ENCODE data around the gene MT1B.
A peak's percentile ranks its signal among the peaks of the same experiment; 100 is the strongest.

The MT1B gene

DNA sequence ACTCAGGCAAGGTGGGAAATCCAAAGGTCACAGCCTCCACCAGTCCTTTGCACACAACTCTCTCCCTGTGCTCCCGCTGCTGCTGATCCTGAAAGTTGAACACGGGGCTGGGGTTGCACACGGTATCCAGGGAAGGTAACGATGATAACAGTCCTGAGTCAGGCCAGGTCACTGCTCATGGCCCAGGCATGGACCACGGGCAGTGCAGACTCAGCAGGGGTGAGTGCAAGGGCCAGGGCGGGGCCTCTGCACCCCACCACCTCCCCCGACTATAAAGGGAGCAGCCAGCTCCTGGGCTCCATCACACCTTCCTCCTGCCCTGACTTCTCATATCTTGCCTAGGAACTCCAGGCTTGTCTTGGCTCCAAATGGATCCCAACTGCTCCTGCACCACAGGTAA is at the start of gene MT1B:
MT1B (plus strand) TSS at position 301 of the 400 bp plus-strand sequence; CDS start at position 369, 68 bp downstream.
- DNase-seq, result no peak
- intact Hi-C loops (cut with DNase I), result no loop called here

- intact Hi-C loops (cut with DNase I), result loop anchor here (1.0 to 10.0 kb wide), 2 partner anchors 99 to 159 kb away; no protein-coding TSS in a partner anchor
- peak in 5 of 10 donors; percentile 45 to 87 (median 51) for DNase-seq
These were observed 48.1 kb upstream of the MT1B start for GRCh38 chr16:56603589-56603988.

DNA sequence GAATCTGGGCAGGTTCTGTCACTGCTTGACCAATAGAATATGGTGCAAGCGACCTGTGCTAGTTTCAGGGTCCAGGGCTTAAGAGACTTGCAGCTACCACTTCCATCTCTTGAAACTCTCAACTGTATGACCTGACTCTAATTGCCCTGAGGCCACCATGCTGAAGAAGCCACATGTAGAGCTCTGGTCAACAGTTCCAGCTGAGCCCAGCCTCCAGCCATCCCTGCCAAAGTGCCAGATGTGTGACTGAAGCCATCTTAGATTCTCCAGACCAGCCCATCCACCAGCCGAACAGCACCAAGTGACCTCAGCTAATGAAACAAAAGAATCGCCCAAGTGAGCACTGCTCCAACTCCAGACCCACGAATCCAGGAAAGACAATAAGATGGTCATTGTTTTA is 46.7 kb upstream of the MT1B start:
- no peak for DNase-seq
- intact Hi-C loops (cut with DNase I), result loop anchor here (10.0 kb wide), 1 partner anchor 160 kb away; no protein-coding TSS in a partner anchor

- intact Hi-C loops (cut with DNase I), result loop anchor here (10.0 kb wide), 1 partner anchor 161 kb away; no protein-coding TSS in a partner anchor
- DNase-seq, result no peak
These were observed 46.2 kb upstream of the MT1B start for GRCh38 chr16:56605475-56605874.

DNA sequence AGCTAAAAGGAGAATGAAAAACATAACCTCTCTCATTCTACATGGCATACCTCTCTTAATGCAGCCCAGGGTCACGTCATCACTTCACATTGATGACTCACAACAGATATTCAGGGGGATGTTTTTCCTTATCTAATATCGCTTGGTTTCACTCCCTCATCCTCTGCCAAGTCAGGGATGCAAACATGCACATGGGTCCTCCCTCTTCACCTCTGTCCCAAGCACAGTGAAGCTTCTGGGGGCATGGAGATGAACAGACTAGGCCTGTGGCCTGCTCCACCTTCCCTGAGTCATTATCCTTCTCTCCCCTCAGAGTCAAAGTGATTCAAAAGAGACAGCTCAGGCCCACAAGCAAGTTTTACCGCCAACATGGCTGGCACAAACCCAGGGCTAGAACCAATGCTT is 45.6 kb upstream of the MT1B start:
- intact Hi-C loops (cut with DNase I), result loop anchor here (10.0 kb wide), 1 partner anchor 161 kb away; no protein-coding TSS in a partner anchor
- no peak for DNase-seq

- intact Hi-C loops (cut with DNase I), result loop anchor here (10.0 kb wide), 1 partner anchor 162 kb away; no protein-coding TSS in a partner anchor
- no peak for DNase-seq
These were observed 45.1 kb upstream of the MT1B start for GRCh38 chr16:56606476-56607108.

- intact Hi-C loops (cut with DNase I), result loop anchor here (10.0 kb wide), 1 partner anchor 162 kb away; no protein-coding TSS in a partner anchor
These were observed 44.5 kb upstream of the MT1B start for GRCh38 chr16:56607109-56607618.

DNA sequence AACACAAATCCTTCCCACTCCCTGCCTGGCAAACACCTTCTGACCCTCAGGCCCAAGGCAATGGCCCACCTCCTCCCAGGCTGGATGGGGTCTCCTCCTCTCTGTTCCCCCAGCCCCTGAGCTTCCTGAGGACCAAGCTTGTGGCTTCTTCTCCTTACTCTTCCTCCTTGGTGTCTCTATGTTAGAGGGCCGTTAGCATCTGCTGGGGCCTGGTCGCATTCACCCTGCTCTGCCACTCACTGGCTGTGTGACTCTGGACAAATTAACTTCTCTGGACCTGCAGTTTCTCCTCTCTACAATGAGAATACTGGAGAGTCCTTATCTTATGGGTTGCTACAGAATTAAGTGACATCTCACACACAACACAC is 44.0 kb upstream of the MT1B start:
- intact Hi-C loops (cut with DNase I), result loop anchor here (2.0 to 10.0 kb wide), 2 partner anchors 75 to 163 kb away; partner anchors contain the start of gene MT1X

More at GRCh38 chr16:56607109-56607618, 44.5 kb upstream of the MT1B start:
- DNase-seq, result peak in 1 of 10 donors; percentile 86

DNA sequence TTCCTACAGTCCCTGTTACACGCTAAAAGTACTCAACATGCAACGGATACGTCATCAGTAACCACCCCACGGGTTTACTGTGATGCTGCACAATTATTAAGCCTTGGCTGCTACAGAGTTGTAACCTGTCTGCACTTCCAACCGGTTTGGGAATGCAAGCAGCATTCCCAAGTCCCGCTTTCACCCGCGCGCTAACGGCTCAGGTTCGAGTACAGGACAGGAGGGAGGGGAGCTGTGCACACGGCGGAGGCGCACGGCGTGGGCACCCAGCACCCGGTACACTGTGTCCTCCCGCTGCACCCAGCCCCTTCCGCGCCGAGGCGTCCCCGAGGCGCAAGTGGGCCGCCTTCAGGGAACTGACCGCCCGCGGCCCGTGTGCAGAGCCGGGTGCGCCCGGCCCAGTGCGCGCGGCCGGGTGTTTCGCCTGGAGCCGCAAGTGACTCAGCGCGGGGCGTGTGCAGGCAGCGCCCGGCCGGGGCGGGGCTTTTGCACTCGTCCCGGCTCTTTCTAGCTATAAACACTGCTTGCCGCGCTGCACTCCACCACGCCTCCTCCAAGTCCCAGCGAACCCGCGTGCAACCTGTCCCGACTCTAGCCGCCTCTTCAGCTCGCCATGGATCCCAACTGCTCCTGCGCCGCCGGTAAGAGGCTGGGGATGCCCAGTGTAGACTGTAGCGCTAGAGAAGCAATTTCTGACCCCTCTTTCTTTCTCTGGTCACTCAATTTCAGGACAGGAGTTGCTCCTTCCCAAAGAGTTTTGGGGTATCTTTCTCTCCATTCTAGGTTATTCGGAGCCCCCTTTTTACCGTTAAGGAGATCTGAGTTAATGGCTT is 43.4 kb upstream of the MT1B start, which contains the start of gene MT2A:
MT2A (plus strand) TSS at position 542 of the 833 bp plus-strand sequence; CDS start at position 614, 72 bp downstream.
- DNase-seq, result peak; percentile 76 to 98 (median 90)
- intact Hi-C loops (cut with DNase I), result loop anchor here (2.0 to 10.0 kb wide), 2 partner anchors 75 to 163 kb away; partner anchors contain the start of gene MT1X

More for the DNA sequence above, 44.0 kb upstream of the MT1B start:
- DNase-seq, result no peak

DNA sequence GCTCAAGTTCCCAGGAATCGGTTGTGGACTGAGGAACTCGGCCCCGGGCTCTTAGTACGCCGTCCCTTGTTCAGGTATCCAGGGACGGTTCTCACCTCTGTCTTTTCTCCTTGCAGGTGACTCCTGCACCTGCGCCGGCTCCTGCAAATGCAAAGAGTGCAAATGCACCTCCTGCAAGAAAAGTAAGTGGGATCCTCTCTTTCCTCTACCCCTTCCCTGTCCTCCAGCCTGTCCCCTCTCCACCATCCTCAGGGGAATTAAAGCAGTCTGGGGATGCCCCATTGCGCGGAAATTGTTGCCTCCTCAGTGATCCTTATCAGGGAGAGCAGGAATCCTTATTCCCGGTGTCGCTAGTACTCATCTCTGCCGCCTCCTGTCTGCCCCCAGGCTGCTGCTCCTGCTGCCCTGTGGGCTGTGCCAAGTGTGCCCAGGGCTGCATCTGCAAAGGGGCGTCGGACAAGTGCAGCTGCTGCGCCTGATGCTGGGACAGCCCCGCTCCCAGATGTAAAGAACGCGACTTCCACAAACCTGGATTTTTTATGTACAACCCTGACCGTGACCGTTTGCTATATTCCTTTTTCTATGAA is 42.7 kb upstream of the MT1B start:
- DNase-seq, result peak in 1 of 10 donors; percentile 90
- intact Hi-C loops (cut with DNase I), result loop anchor here (2.0 to 10.0 kb wide), 2 partner anchors 74 to 164 kb away; partner anchors contain the start of gene MT1X

DNA sequence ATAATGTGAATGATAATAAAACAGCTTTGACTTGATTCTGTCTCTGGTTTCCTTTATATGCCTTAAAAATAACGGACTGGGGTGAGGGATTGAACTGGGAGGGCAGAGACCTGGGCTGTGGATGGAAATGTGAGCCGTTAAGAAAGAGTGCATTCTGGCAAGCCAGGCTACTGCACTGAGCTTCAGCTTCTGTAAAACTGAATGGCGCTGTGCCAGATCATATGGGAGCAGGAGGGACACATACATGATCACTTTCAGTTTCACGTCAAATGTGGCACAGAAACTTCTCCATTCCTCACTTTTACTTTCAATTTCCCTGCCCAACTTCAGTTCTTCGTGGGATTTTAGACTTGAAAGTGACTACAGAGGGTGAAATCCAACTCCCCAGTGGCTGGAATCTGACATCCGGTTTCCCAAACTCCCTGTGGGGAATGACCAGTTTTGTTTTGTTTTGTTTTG is 42.2 kb upstream of the MT1B start:
- DNase-seq, result peak in 2 of 10 donors; percentile 42 to 55

GRCh38 chr16:56610017-56610608 is 41.6 kb upstream of the MT1B start:
- intact Hi-C loops (cut with DNase I), result no loop called here
- DNase-seq, result no peak

More for the DNA sequence above, 42.2 kb upstream of the MT1B start:
- intact Hi-C loops (cut with DNase I), result loop anchor here (2.0 to 10.0 kb wide), 2 partner anchors 73 to 165 kb away; partner anchors contain the start of gene MT1X

GRCh38 chr16:56610609-56611111 is 41.0 kb upstream of the MT1B start:
- no peak for DNase-seq
- intact Hi-C loops (cut with DNase I), result no loop called here

DNA sequence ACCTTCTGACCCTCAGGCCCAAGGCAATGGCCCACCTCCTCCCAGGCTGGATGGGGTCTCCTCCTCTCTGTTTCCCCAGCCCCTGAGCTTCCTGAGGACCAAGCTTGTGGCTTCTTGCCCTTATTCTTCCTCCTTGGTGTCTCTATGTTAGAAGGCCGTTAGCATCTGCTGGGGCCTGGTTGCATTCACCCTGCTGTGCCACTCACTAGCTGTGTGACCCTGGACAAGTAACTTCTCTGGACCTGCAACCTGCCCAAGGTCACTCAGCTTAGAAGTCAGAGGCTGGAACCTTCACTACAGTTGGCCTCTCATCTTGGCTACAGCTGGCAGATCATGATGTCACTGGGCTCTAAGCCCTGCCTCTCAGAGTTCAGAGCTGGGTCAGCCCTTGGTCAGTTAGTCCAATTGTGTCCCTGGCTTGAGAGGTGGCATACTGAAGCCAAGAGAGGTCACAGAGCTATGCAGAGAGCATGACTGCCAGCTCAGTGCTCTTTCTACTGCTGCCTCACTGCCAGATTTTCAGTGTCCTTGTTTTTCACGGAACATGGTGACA is 40.3 kb upstream of the MT1B start:
- intact Hi-C loops (cut with DNase I), result no loop called here
- DNase-seq, result no peak

DNA sequence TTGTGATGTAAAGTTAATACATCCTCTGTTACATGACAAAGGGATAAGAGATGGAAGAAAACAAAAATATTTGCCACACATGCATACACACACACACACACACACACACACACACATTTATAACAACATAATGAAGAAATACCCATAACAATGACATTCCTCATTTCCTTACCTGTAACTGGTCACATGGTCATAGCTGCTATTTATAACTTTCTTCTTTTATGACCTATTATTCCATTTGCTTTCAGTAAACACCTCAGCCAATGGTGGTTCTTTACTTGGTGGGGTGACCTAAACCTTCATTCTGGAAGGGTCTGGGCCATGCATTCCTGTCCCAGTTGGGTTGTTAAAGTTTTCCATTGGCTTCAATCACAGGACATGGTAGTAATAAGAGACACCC is 38.0 kb upstream of the MT1B start:
- DNase-seq, result no peak
- intact Hi-C loops (cut with DNase I), result no loop called here

DNA sequence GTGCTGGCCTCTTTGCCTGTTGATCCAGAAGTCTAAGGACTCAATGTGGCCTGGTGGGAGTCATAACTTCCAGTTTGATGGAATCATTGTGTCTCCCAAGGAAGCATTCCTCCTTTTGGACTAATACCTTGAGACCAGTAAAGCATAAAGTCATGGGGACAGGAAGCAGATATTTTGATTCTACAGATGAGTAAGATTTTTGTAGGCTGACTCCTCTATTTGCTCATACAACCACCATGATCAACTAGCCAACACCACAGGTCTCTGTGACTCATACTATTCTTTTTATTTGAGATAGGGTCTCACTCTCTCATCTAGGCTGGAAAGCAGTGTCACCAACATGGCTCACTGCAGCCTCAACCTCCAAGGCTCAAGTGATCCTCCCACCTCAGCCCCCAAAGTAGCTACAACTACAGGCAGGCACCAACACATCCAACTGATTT is 37.1 kb upstream of the MT1B start:
- intact Hi-C loops (cut with DNase I), result no loop called here
- no peak for DNase-seq

- DNase-seq, result no peak
- intact Hi-C loops (cut with DNase I), result no loop called here
These were observed 36.3 kb upstream of the MT1B start for GRCh38 chr16:56615353-56615752.

DNA sequence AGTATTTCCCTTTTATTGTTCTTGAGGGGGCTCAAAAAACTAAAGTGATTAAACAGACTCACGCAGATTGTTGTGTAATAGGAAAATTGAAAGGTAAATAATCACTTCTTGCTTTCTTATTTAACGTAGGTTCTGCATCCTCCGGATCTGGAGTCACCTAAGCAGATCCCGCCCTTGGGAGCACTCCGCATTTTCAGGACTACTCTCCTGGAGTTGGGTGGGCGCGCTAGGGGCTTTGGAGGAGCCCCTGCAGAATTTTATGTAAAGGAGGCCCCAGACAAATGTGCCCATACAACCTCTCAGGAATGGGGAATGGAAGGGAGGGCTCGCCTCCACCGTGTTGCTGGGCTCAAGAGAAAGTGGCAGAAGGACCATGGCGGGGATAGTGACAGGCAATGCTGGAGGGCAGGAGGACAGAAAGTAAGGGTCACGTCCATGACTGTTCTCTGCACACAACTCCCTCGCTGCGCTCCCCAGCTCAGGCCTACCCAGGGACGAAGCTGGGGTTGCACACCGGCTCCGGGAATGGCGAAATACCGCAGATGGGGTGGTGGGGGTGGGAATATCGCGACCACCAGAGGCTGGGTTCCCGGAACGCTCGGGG is 35.0 kb upstream of the MT1B start:
- intact Hi-C loops (cut with DNase I), result no loop called here
- no peak for DNase-seq
